A673 (cell line): ENCODE data around the gene MCM5. TPM values are rescaled to one million over a fixed set of nuclear protein-coding genes. Genes with fewer than 3 reads are reported as not detected.

Source experiments
- BruUV-seq: library from RNA; stranded (reverse); fragments of 400-500 nt; replicated peaks from 2 replicates; lab custom pipeline; 2021; lab: Mats Ljungman, UMichigan
- CTCF ChIA-PET: fragments of 300-600 bp; sonication (Branson Sonifier 250); formaldehyde crosslinking; loops from one replicate; lab custom pipeline; 2022; ENCODE audit warnings: antibody characterized with exemption; lab: Charles Lee
- POLR2A ChIA-PET: fragments of 300-600 bp; sonication (Branson Sonifier 250); formaldehyde crosslinking; loops from one replicate; lab custom pipeline; 2022; ENCODE audit warnings: antibody characterized with exemption; ENCODE audit not compliant: low non-redundant PET; lab: Charles Lee
- DNase-seq: peaks from one replicate; pipeline ENCODE4 v3.0.0-alpha.2; 2015; ENCODE audit warnings: low spot score
- H3K27ac ChIP-seq: fragments of 200-600 bp; sonication (generic); 2 replicates; pipeline ENCODE4 v1.5.1; 2016; ENCODE audit warnings: mixed run types, low read depth, mild to moderate bottlenecking, mixed read lengths, antibody characterized with exemption, low read length; ENCODE audit not compliant: poor library complexity, severe bottlenecking
- H3K27me3 ChIP-seq: fragments of 200-600 bp; sonication (generic); replicated peaks from 2 replicates; pipeline ENCODE4 v1.6.1; 2017; ENCODE audit warnings: mixed run types, low read depth, mild to moderate bottlenecking, mixed read lengths, antibody characterized with exemption, low read length; ENCODE audit not compliant: insufficient read depth, poor library complexity
- H3K36me3 ChIP-seq: fragments of 200-600 bp; sonication (generic); 2 replicates; pipeline ENCODE4 v1.6.1; 2016; ENCODE audit warnings: mixed run types, mild to moderate bottlenecking, mixed read lengths, antibody characterized with exemption, low read length; ENCODE audit not compliant: insufficient read depth, poor library complexity, severe bottlenecking
- H3K4me1 ChIP-seq: fragments of 200-600 bp; sonication (generic); 2 replicates; pipeline ENCODE4 v1.6.1; 2017; ENCODE audit warnings: mixed run types, mild to moderate bottlenecking, mixed read lengths, antibody characterized with exemption, low read length; ENCODE audit not compliant: insufficient read depth, poor library complexity, severe bottlenecking
- H3K4me3 ChIP-seq: fragments of 200-600 bp; sonication (generic); 2 replicates; pipeline ENCODE4 v1.5.1; 2016; ENCODE audit warnings: low read depth, mixed run types, mild to moderate bottlenecking, mixed read lengths, low read length; ENCODE audit not compliant: poor library complexity, severe bottlenecking
- H3K9me3 ChIP-seq: fragments of 200-600 bp; sonication (generic); 2 replicates; pipeline ENCODE4 v1.6.1; 2016; ENCODE audit warnings: mixed run types, low read depth, mild to moderate bottlenecking, mixed read lengths, antibody characterized with exemption, low read length; ENCODE audit not compliant: poor library complexity, severe bottlenecking
- CTCF ChIP-seq: fragments of 300-800, 200-600 bp; sonication (generic); conservative IDR thresholded peaks from 2 replicates; pipeline ENCODE4 v1.5.1; 2017; ENCODE audit warnings: low read depth, mild to moderate bottlenecking, antibody characterized with exemption, low read length, moderate library complexity, mixed read lengths
- EZH2 ChIP-seq: fragments of 200-600 bp; sonication (generic); IDR thresholded peaks from 2 replicates; pipeline ENCODE4 v1.6.1; 2017; ENCODE audit warnings: borderline replicate concordance, low read depth, mild to moderate bottlenecking, mixed read lengths, antibody characterized with exemption, low read length; ENCODE audit not compliant: poor library complexity, severe bottlenecking
- intact Hi-C: fragments of 100-400 bp; cut with micrococcal nuclease; formaldehyde crosslinking; loops from one replicate; pipeline ENCODE4 v1.10.0; 2022; ENCODE audit not compliant: unreplicated experiment
- total RNA-seq: library from RNA; stranded (reverse); gene quantifications from 2 replicates; pipeline ENCODE4 v1.2.3, GENCODE V29; 2021

The MCM5 gene
- total RNA-seq, 1 experiment from 2014 or later, result 245 TPM

GRCh38 chr22:35375031-35375430, 24.9 kb upstream of the MCM5 start:
- no peaks in the 10 kb centered on the region for H3K9me3 ChIP-seq
- peaks cover 19% of the 10 kb centered on the region for H3K4me1 ChIP-seq
- intact Hi-C loops, result no loop called here
- H3K27me3 ChIP-seq, result no peaks in the 10 kb centered on the region
- H3K36me3 ChIP-seq, result no peaks in the 10 kb centered on the region
- ChIA-PET POLR2A (interaction anchor here (0.6 kb wide), 1 partner anchor 717 kb away, joined by 8 read pairs; no protein-coding TSS in a partner anchor), CTCF (no interaction called here)
- H3K27ac ChIP-seq, result no peak overlapping the region
- no peak overlapping the region for H3K4me3 ChIP-seq
- BruUV-seq, result no TSS peak
- TF ChIP-seq CTCF, result no peak
- no peak for TF ChIP-seq EZH2
- no peak for DNase-seq

- BruUV-seq, result no TSS peak
- no peak for DNase-seq
- ChIA-PET CTCF (no interaction called here), POLR2A (interaction anchor here (0.7 kb wide), 1 partner anchor 208 kb away, joined by 4 read pairs; no protein-coding TSS in a partner anchor)
- intact Hi-C loops, result no loop called here
- H3K9me3 ChIP-seq, result no peaks in the 10 kb centered on the region
- TF ChIP-seq EZH2 (no peak), CTCF (no peak)
- no peaks in the 10 kb centered on the region for H3K36me3 ChIP-seq
- no peaks in the 10 kb centered on the region for H3K27me3 ChIP-seq
- H3K4me3 ChIP-seq, result no peak overlapping the region
- H3K4me1 ChIP-seq, result peaks cover 19% of the 10 kb centered on the region
- H3K27ac ChIP-seq, result no peak overlapping the region
These were observed 24.4 kb upstream of the MCM5 start for GRCh38 chr22:35375526-35375925.

- H3K36me3 ChIP-seq, result no peaks in the 10 kb centered on the region
- H3K9me3 ChIP-seq, result no peaks in the 10 kb centered on the region
- peaks cover 25% of the 10 kb centered on the region for H3K4me1 ChIP-seq
- intact Hi-C loops, result no loop called here
- no peaks in the 10 kb centered on the region for H3K27me3 ChIP-seq
- H3K27ac ChIP-seq, result peak overlapping the region; percentile 48
- TF ChIP-seq CTCF (no peak), EZH2 (no peak)
- no TSS peak for BruUV-seq
- no peak overlapping the region for H3K4me3 ChIP-seq
- ChIA-PET POLR2A (no interaction called here), CTCF (no interaction called here)
- DNase-seq, result peak; percentile 97
These were observed 23.0 kb upstream of the MCM5 start for GRCh38 chr22:35376728-35377472.
